Measurements from ENCODE around the gene NXPH1. TPM values are rescaled to one million over a fixed set of nuclear protein-coding genes. Genes with fewer than 3 reads are reported as not detected.

Gene NXPH1
- total and polyA plus RNA-seq, 2 experiments from 2014 or later, result 0.45 to 3.0 TPM

DNA sequence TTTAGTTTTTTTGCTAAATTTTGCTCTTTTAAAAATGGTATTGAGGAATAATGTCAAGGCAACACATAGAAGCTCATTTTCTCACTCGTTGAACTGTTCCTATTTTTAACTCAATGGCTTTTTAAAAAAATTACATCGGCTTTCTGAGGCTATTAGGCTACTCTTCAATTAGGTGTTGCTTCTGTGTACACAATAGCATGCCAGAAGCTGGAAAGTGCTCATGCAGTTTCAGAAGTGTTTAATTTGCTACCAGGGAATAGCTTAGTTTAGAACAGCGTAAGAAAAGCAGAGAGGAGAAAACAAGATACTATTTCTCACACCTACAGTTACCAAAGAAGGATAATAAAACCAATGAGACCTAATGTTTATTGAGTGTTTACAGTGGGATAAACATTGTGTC lies 157.4 kb downstream of the NXPH1 start (continued):
- TF ChIP-seq ZNF331 (CRISPR knock-in tag; IDR thresholded peaks at IDR 0.05; ENCODE audit: low read depth), result no peak

DNA sequence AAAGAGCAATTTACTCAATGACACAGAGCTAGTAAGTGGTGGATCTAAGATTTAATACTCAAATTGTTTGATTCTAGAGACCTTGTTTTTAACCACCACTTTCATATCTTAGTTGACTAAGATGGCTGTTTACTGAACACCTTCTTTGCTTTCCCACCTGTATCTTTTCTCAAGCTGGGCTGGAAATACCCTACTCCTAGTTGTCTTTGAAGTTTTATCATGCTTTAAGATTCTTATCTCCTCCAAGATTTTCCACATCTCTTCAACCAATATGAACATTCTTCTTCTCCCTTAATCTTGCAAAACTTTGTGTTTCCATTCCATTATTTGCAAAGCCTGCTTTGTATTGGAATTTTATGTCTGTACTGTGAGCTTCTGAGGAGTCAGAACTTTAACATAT lies 157.9 kb downstream of the NXPH1 start:
- H3F3A ChIP-seq (replicated peaks; ENCODE audit: low read depth), result no peaks in the 10 kb centered on the region
- Mint-ChIP-seq H3K27me3 (ENCODE audit: insufficient read depth, low read depth, poor library complexity) (no peaks in the 10 kb centered on the region), H3K36me3 (ENCODE audit: low read depth) (no peaks in the 10 kb centered on the region; the same call in 2 of the 3 replicates), H3K9me3 (peaks cover 2% of the 10 kb centered on the region; the same call in 2 of the 3 replicates), H3K4me3 (no peak overlapping the region), H3K27ac (no peak overlapping the region), H3K4me1 (peaks cover 22% of the 10 kb centered on the region)
- no peak overlapping the region for H3K4me2 ChIP-seq
- H3K27me3 ChIP-seq (ENCODE audit: insufficient read depth), result no peaks in the 10 kb centered on the region
- ATAC-seq (no peak), DNase-seq (ENCODE audit: low spot score) (no peak)
- TF ChIP-seq, protein P1, sequence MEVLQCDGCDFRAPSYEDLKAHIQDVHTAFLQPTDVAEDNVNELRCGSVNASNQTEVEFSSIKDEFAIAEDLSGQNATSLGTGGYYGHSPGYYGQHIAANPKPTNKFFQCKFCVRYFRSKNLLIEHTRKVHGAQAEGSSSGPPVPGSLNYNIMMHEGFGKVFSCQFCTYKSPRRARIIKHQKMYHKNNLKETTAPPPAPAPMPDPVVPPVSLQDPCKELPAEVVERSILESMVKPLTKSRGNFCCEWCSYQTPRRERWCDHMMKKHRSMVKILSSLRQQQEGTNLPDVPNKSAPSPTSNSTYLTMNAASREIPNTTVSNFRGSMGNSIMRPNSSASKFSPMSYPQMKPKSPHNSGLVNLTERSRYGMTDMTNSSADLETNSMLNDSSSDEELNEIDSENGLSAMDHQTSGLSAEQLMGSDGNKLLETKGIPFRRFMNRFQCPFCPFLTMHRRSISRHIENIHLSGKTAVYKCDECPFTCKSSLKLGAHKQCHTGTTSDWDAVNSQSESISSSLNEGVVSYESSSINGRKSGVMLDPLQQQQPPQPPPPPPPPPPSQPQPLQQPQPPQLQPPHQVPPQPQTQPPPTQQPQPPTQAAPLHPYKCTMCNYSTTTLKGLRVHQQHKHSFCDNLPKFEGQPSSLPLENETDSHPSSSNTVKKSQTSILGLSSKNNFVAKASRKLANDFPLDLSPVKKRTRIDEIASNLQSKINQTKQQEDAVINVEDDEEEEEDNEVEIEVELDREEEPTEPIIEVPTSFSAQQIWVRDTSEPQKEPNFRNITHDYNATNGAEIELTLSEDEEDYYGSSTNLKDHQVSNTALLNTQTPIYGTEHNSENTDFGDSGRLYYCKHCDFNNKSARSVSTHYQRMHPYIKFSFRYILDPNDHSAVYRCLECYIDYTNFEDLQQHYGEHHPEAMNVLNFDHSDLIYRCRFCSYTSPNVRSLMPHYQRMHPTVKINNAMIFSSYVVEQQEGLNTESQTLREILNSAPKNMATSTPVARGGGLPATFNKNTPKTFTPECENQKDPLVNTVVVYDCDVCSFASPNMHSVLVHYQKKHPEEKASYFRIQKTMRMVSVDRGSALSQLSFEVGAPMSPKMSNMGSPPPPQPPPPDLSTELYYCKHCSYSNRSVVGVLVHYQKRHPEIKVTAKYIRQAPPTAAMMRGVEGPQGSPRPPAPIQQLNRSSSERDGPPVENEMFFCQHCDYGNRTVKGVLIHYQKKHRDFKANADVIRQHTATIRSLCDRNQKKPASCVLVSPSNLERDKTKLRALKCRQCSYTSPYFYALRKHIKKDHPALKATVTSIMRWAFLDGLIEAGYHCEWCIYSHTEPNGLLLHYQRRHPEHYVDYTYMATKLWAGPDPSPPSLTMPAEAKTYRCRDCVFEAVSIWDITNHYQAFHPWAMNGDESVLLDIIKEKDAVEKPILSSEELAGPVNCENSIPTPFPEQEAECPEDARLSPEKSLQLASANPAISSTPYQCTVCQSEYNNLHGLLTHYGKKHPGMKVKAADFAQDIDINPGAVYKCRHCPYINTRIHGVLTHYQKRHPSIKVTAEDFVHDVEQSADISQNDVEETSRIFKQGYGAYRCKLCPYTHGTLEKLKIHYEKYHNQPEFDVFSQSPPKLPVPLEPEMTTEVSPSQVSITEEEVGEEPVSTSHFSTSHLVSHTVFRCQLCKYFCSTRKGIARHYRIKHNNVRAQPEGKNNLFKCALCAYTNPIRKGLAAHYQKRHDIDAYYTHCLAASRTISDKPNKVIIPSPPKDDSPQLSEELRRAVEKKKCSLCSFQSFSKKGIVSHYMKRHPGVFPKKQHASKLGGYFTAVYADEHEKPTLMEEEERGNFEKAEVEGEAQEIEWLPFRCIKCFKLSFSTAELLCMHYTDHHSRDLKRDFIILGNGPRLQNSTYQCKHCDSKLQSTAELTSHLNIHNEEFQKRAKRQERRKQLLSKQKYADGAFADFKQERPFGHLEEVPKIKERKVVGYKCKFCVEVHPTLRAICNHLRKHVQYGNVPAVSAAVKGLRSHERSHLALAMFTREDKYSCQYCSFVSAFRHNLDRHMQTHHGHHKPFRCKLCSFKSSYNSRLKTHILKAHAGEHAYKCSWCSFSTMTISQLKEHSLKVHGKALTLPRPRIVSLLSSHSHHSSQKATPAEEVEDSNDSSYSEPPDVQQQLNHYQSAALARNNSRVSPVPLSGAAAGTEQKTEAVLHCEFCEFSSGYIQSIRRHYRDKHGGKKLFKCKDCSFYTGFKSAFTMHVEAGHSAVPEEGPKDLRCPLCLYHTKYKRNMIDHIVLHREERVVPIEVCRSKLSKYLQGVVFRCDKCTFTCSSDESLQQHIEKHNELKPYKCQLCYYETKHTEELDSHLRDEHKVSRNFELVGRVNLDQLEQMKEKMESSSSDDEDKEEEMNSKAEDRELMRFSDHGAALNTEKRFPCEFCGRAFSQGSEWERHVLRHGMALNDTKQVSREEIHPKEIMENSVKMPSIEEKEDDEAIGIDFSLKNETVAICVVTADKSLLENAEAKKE (CRISPR knock-in tag; IDR thresholded peaks at IDR 0.05), result no peak
- no peak for TF ChIP-seq EZH2 (IDR thresholded peaks at IDR 0.05; ENCODE audit: low read depth, unreplicated experiment)
- TF ChIP-seq EZH2phosphoT487 (IDR thresholded peaks at IDR 0.05; ENCODE audit: unreplicated experiment), result no peak
- TF ChIP-seq ZNF331 (CRISPR knock-in tag; IDR thresholded peaks at IDR 0.05; ENCODE audit: low read depth), result no peak
- TF ChIP-seq, protein P2, sequence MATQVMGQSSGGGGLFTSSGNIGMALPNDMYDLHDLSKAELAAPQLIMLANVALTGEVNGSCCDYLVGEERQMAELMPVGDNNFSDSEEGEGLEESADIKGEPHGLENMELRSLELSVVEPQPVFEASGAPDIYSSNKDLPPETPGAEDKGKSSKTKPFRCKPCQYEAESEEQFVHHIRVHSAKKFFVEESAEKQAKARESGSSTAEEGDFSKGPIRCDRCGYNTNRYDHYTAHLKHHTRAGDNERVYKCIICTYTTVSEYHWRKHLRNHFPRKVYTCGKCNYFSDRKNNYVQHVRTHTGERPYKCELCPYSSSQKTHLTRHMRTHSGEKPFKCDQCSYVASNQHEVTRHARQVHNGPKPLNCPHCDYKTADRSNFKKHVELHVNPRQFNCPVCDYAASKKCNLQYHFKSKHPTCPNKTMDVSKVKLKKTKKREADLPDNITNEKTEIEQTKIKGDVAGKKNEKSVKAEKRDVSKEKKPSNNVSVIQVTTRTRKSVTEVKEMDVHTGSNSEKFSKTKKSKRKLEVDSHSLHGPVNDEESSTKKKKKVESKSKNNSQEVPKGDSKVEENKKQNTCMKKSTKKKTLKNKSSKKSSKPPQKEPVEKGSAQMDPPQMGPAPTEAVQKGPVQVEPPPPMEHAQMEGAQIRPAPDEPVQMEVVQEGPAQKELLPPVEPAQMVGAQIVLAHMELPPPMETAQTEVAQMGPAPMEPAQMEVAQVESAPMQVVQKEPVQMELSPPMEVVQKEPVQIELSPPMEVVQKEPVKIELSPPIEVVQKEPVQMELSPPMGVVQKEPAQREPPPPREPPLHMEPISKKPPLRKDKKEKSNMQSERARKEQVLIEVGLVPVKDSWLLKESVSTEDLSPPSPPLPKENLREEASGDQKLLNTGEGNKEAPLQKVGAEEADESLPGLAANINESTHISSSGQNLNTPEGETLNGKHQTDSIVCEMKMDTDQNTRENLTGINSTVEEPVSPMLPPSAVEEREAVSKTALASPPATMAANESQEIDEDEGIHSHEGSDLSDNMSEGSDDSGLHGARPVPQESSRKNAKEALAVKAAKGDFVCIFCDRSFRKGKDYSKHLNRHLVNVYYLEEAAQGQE (IDR thresholded peaks at IDR 0.05; ENCODE audit: unreplicated experiment), result no peak
- TF ChIP-seq NANOG (IDR thresholded peaks at IDR 0.05; ENCODE audit: borderline replicate concordance), result no peak
- TF ChIP-seq ZNF114 (CRISPR knock-in tag; IDR thresholded peaks at IDR 0.05), result no peak
- TF ChIP-seq STAT1 (IDR thresholded peaks at IDR 0.05; ENCODE audit: unreplicated experiment), result no peak
- TF ChIP-seq POLR2AphosphoS5 (IDR thresholded peaks at IDR 0.05; ENCODE audit: low read depth), result no peak
- no peak for TF ChIP-seq CREB1 (CRISPR knock-in tag; IDR thresholded peaks at IDR 0.05; ENCODE audit: low read depth)
- TF ChIP-seq JUNB (IDR thresholded peaks at IDR 0.05; ENCODE audit: unreplicated experiment), result no peak
- H3K4me3 ChIP-seq, result no peak overlapping the region
- no peaks in the 10 kb centered on the region for H3K79me2 ChIP-seq (replicated peaks; ENCODE audit: insufficient read depth)
- no peaks in the 10 kb centered on the region for H3K9me2 ChIP-seq (ENCODE audit: insufficient read depth)
- no peaks in the 10 kb centered on the region for H4K20me1 ChIP-seq (replicated peaks; ENCODE audit: insufficient read depth)
- no peak overlapping the region for H3K27ac ChIP-seq (ENCODE audit: low read depth)
- peaks cover 24% of the 10 kb centered on the region for H3K4me1 ChIP-seq (ENCODE audit: insufficient read depth)
- no peaks in the 10 kb centered on the region for H3K36me3 ChIP-seq (ENCODE audit: insufficient read depth)
- H2AFZ ChIP-seq, result no peak overlapping the region; the same call in 1 of the 2 replicates
